Measurements from ENCODE around the gene CYP2E1.

GRCh38 chr10:133509700-133510099, 17.5 kb upstream of the CYP2E1 start:
- TF ChIP-seq CTCF (conservative IDR thresholded peaks at IDR 0.05 in 1 of 2, IDR thresholded peaks at IDR 0.05 in 1 of 2; ENCODE audit: low read depth in 1 of 2, low read length in 2 of 2) (no peak), EZH2 (IDR thresholded peaks at IDR 0.05; ENCODE audit: low read length, missing control alignments) (no peak)

Data from fibroblast of lung (primary cell).